SK-N-SH (cell line): ENCODE measurements around the gene FSTL5.

ENCODE experiments used
- CHD2 ChIP-seq: fragments of 150-350 bp; IDR thresholded peaks from 2 replicates; pipeline ENCODE4 v1.6.1; 2018; ENCODE audit warnings: low read length; ENCODE audit not compliant: partially characterized antibody
- CTCF ChIP-seq: fragments of 200-600 bp; sonication (generic); IDR thresholded peaks from 2 replicates; pipeline ENCODE4 v1.6.1; 2017; ENCODE audit warnings: antibody characterized with exemption, mild to moderate bottlenecking, moderate library complexity
- MAX ChIP-seq: IDR thresholded peaks from 2 replicates; pipeline ENCODE4 v1.4.0; 2012; ENCODE audit warnings: low read depth
- NRF1 ChIP-seq: IDR thresholded peaks from 2 replicates; pipeline ENCODE4 v1.6.1; 2012; ENCODE audit warnings: low read depth, mild to moderate bottlenecking, low read length
- POLR2AphosphoS5 ChIP-seq: IDR thresholded peaks from 2 replicates; pipeline ENCODE4 v1.6.1; 2012; ENCODE audit warnings: low read depth, low read length
- REST ChIP-seq: IDR thresholded peaks from 2 replicates; pipeline ENCODE4 v1.6.1; 2012; ENCODE audit warnings: mild to moderate bottlenecking, low read depth, low read length, moderate library complexity
- RFX5 ChIP-seq: IDR thresholded peaks from 2 replicates; pipeline ENCODE4 v1.6.1; 2012; ENCODE audit warnings: mild to moderate bottlenecking, improper control_type of control experiment, low read length
- SMC3 ChIP-seq: IDR thresholded peaks from 2 replicates; pipeline ENCODE4 v1.6.1; 2012; ENCODE audit warnings: low read depth, low read length, improper control_type of control experiment
- TEAD4 ChIP-seq: IDR thresholded peaks from 2 replicates; pipeline ENCODE4 v1.4.0; 2012; ENCODE audit warnings: mild to moderate bottlenecking, borderline replicate concordance; ENCODE audit not compliant: insufficient read depth
- USF2 ChIP-seq: fragments of 150-350 bp; IDR thresholded peaks from 2 replicates; pipeline ENCODE4 v1.6.1; 2017; ENCODE audit warnings: antibody characterized with exemption, low read length, low read depth, borderline replicate concordance
- ZBTB33 ChIP-seq: IDR thresholded peaks from 2 replicates; pipeline ENCODE4 v1.4.0; 2012; ENCODE audit warnings: low read depth, borderline replicate concordance

- no peak for TF ChIP-seq REST
- TF ChIP-seq MAX = no peak
- no peak for TF ChIP-seq CTCF
- TF ChIP-seq CHD2 = no peak
- no peak for TF ChIP-seq NRF1
- TF ChIP-seq SMC3 = no peak
- TF ChIP-seq RFX5 = no peak
- TF ChIP-seq POLR2AphosphoS5 = no peak
- no peak for TF ChIP-seq TEAD4
- TF ChIP-seq USF2 = no peak
- TF ChIP-seq ZBTB33 = no peak
Measured at GRCh38 chr4:161816958-161817357, 346.8 kb downstream of the FSTL5 start.
